Measurements from ENCODE around the gene SEMA5A. TPM values are rescaled to one million over a fixed set of nuclear protein-coding genes. Genes with fewer than 3 reads are reported as not detected.

Gene SEMA5A
- total and polyA plus RNA-seq, 2 of the 13 experiments (the other 11 are each of a cell fraction or from before 2014, with no cell fraction given) = 0.01 TPM; not detected in 1

DNA sequence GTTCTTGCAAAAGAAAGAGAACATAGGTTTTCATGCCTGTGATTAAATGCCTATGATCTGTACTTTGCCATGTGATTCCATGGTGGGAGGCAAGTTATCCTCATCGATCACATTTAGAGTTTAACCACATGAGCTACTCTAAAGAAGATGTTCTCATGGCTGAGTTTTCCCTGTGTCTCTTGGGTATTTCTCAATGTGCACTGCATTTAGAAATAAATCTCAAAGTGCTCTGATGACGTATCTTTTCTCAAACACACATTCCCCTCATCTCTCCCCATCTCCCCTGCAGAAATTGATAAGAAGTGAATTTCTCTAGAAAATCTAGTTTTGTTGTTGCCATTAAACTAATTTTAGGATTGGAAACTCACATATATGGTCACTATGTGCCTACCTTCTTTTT lies 282.2 kb downstream of the SEMA5A start:
- no peak overlapping the region for H3K4me3 ChIP-seq (replicated peaks in 1 of 3; ENCODE audit: insufficient read depth in 1 of 3, low read depth in 2 of 3, low read length in 3 of 3)
- no peaks in the 10 kb centered on the region for H4K20me1 ChIP-seq (ENCODE audit: insufficient read depth, low read length)
- in situ Hi-C loops (cut with HindIII; ENCODE audit: extremely low pct_ligation_motif_present, low pct_unique_long_range_greater_than_20kb) = no loop called here
- H3K4me1 ChIP-seq (ENCODE audit: insufficient read depth, low read length) = no peaks in the 10 kb centered on the region
- H3K9ac ChIP-seq (ENCODE audit: insufficient read depth, low read depth, low read length) = no peak overlapping the region
- no peak for FAIRE-seq
- CTCF ChIA-PET (ENCODE audit: low intra/inter-chr PET ratio, low total read pairs) = no interaction called here
- no peak overlapping the region for H3K27ac ChIP-seq (ENCODE audit: extremely low read length, insufficient read depth, low read length)
- 0 out of 2 replicates have a peak, but pooled peaks cover 8% of the 10 kb centered on the region for H3K9me3 ChIP-seq (ENCODE audit: low read length)
- no peak for ATAC-seq
- intact Hi-C loops (cut with micrococcal nuclease; ENCODE audit: unreplicated experiment) = no loop called here
- no peak for TF ChIP-seq ZBTB1 (CRISPR knock-in tag; IDR thresholded peaks at IDR 0.05; ENCODE audit: borderline replicate concordance)
- TF ChIP-seq CREB1 (IDR thresholded peaks at IDR 0.05) = peak; percentile 55
- TF ChIP-seq CREB1 (CRISPR knock-in tag; IDR thresholded peaks at IDR 0.05) = no peak
- DNase-seq (ENCODE audit: low spot score) = no peak
- H3K27me3 ChIP-seq (ENCODE audit: control insufficient read depth in 1 of 2, insufficient read depth in 2 of 2, low read length in 2 of 2) = no peaks in the 10 kb centered on the region
- no peak overlapping the region for H3K4me2 ChIP-seq (ENCODE audit: low read depth, low read length)
- POLR2A ChIA-PET = no interaction called here
- no peak overlapping the region for H2AFZ ChIP-seq (ENCODE audit: low read length)
- no peaks in the 10 kb centered on the region for H3K79me2 ChIP-seq (ENCODE audit: insufficient read depth, low read length)
- no peaks in the 10 kb centered on the region for H3K36me3 ChIP-seq (replicated peaks in 1 of 2; ENCODE audit: control insufficient read depth in 1 of 2, insufficient read depth in 2 of 2, low read length in 2 of 2)
- no TSS peak for BruUV-seq (replicated peaks)
- WGBS (ENCODE audit: low lambda C conversion rate) = 0% methylated on average over 2 of the region's 2 CpGs

DNA sequence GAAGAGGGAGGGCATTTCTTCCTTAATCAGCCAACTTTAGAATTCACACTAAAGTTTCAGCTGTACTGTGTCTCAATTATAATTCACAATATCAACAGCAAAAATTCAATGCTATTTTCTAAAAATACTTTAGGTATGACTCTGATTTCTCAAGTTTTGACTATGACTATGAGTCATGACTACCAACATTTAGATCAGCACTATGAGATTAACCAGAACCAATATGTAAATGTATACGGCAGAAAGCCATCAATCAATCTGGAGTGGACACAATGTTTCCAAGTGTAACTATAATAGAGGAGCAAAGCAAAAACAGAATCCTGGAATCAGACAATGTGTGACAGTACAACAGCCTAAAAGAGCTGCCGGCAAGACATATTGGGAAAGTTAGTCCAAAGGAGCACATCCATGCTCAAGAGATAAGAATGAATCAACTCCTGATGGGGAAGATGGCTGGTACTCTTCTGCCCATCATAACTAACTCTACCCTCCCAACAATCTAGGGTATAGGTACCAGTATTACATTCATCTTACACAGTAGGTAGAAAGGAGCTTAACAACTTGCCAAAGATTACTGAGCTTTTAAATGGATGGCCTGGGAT lies 294.4 kb downstream of the SEMA5A start:
- 19% methylated on average over 2 of the region's 2 CpGs for WGBS (ENCODE audit: low lambda C conversion rate)
- intact Hi-C loops (cut with micrococcal nuclease; ENCODE audit: unreplicated experiment) (no loop called here), in situ Hi-C loops (cut with HindIII; ENCODE audit: extremely low pct_ligation_motif_present, low pct_unique_long_range_greater_than_20kb) (no loop called here)
- H3K27ac ChIP-seq (ENCODE audit: extremely low read length, insufficient read depth, low read length) = no peak overlapping the region
- H3K9ac ChIP-seq (ENCODE audit: insufficient read depth, low read depth, low read length) = no peak overlapping the region
- no peak for DNase-seq (ENCODE audit: low spot score)
- H3K36me3 ChIP-seq (replicated peaks in 1 of 2; ENCODE audit: control insufficient read depth in 1 of 2, insufficient read depth in 2 of 2, low read length in 2 of 2) = no peaks in the 10 kb centered on the region
- POLR2A ChIA-PET = no interaction called here
- H4K20me1 ChIP-seq (ENCODE audit: insufficient read depth, low read length) = no peaks in the 10 kb centered on the region
- no peak overlapping the region for H2AFZ ChIP-seq (ENCODE audit: low read length)
- FAIRE-seq = no peak
- CTCF ChIA-PET (ENCODE audit: low intra/inter-chr PET ratio, low total read pairs) = no interaction called here
- no peak overlapping the region for H3K4me2 ChIP-seq (ENCODE audit: low read depth, low read length)
- no peak overlapping the region for H3K4me3 ChIP-seq (replicated peaks in 1 of 3; ENCODE audit: insufficient read depth in 1 of 3, low read depth in 2 of 3, low read length in 3 of 3)
- H3K9me3 ChIP-seq (ENCODE audit: low read length) = peaks cover 49% of the 10 kb centered on the region
- no peak for ATAC-seq
- H3K27me3 ChIP-seq (ENCODE audit: control insufficient read depth in 1 of 2, insufficient read depth in 2 of 2, low read length in 2 of 2) = no peaks in the 10 kb centered on the region; a peak in 1 of 5 replicates
- no TSS peak for BruUV-seq (replicated peaks)
- H3K4me1 ChIP-seq (ENCODE audit: insufficient read depth, low read length) = no peaks in the 10 kb centered on the region
- H3K79me2 ChIP-seq (ENCODE audit: insufficient read depth, low read length) = no peaks in the 10 kb centered on the region
- TF ChIP-seq ZNF709 (CRISPR knock-in tag; IDR thresholded peaks at IDR 0.05) = no peak
- no peak for TF ChIP-seq ZNF10 (CRISPR knock-in tag; IDR thresholded peaks at IDR 0.05; ENCODE audit: borderline replicate concordance, low read depth)
- TF ChIP-seq, protein P1, sequence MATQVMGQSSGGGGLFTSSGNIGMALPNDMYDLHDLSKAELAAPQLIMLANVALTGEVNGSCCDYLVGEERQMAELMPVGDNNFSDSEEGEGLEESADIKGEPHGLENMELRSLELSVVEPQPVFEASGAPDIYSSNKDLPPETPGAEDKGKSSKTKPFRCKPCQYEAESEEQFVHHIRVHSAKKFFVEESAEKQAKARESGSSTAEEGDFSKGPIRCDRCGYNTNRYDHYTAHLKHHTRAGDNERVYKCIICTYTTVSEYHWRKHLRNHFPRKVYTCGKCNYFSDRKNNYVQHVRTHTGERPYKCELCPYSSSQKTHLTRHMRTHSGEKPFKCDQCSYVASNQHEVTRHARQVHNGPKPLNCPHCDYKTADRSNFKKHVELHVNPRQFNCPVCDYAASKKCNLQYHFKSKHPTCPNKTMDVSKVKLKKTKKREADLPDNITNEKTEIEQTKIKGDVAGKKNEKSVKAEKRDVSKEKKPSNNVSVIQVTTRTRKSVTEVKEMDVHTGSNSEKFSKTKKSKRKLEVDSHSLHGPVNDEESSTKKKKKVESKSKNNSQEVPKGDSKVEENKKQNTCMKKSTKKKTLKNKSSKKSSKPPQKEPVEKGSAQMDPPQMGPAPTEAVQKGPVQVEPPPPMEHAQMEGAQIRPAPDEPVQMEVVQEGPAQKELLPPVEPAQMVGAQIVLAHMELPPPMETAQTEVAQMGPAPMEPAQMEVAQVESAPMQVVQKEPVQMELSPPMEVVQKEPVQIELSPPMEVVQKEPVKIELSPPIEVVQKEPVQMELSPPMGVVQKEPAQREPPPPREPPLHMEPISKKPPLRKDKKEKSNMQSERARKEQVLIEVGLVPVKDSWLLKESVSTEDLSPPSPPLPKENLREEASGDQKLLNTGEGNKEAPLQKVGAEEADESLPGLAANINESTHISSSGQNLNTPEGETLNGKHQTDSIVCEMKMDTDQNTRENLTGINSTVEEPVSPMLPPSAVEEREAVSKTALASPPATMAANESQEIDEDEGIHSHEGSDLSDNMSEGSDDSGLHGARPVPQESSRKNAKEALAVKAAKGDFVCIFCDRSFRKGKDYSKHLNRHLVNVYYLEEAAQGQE (IDR thresholded peaks at IDR 0.05; ENCODE audit: borderline replicate concordance in 1 of 2, low read depth in 1 of 2, low read length in 2 of 2) = no peak
- TF ChIP-seq ZNF333 (CRISPR knock-in tag; IDR thresholded peaks at IDR 0.05; ENCODE audit: borderline replicate concordance) = no peak
- TF ChIP-seq, protein P2, sequence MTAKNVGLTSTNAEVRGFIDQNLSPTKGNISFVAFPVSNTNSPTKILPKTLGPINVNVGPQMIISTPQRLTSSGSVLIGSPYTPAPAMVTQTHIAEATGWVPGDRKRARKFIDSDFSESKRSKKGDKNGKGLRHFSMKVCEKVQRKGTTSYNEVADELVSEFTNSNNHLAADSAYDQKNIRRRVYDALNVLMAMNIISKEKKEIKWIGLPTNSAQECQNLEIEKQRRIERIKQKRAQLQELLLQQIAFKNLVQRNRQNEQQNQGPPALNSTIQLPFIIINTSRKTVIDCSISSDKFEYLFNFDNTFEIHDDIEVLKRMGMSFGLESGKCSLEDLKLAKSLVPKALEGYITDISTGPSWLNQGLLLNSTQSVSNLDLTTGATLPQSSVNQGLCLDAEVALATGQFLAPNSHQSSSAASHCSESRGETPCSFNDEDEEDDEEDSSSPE (CRISPR knock-in tag; IDR thresholded peaks at IDR 0.05) = no peak
- TF ChIP-seq SIN3B (IDR thresholded peaks at IDR 0.05; ENCODE audit: low read length) = no peak
- TF ChIP-seq ISL2 (CRISPR knock-in tag; IDR thresholded peaks at IDR 0.05) = no peak
- no peak for TF ChIP-seq ZNF614 (CRISPR knock-in tag; IDR thresholded peaks at IDR 0.05; ENCODE audit: borderline replicate concordance)
- no peak for TF ChIP-seq TOE1 (CRISPR knock-in tag; IDR thresholded peaks at IDR 0.05)
- no peak for TF ChIP-seq ESRRA (CRISPR knock-in tag; IDR thresholded peaks at IDR 0.05; ENCODE audit: low read depth)
